A549 (cell line): ENCODE measurements around the gene PLA1A.

Experiments
- POLR2A ChIP-seq: IDR thresholded peaks from 2 replicates; pipeline ENCODE4 v1.6.1; 2012; ENCODE audit warnings: mild to moderate bottlenecking, low read length
- TF ChIP-seq, protein P1 (sequence below): fragments of 250-450 bp; sonication (Bioruptor Pico); IDR thresholded peaks from 2 replicates; pipeline ENCODE4 v1.5.0; 2021; ENCODE audit warnings: mild to moderate bottlenecking, moderate library complexity, borderline replicate concordance

DNA sequence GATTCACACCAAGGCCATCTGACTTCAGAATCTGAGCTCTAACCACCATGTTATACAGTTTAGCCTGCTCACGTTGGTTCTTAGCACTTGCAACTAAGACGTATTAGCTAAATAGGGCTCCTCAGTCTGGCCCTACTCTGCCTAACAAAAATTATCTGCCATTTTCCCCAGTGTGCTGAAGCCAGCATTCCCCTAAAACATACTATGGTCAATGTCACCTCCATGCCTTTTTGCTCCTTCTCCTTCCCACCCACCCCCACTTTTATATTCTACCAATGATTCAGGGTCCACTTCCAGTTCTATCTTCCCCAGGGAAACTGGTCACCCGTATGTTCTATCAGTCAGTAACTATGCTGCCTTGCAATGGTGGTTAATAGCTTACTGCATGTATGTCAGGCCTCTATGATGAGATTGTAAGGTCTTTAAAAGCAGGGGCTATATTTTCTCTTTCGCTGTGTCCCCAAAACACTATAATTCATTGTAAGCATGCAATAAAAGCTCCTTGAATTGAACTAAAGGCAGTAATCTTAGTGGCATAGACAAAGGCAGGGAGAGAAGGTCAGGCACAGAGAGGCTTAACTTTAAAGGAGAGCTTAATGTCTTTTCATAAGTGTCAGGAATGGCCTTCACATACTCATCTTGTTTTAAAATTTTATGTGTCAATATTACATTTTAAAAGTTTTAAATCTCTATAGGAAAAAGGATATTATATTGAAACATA is 39.4 kb downstream of the PLA1A start:
- TF ChIP-seq, protein P1, sequence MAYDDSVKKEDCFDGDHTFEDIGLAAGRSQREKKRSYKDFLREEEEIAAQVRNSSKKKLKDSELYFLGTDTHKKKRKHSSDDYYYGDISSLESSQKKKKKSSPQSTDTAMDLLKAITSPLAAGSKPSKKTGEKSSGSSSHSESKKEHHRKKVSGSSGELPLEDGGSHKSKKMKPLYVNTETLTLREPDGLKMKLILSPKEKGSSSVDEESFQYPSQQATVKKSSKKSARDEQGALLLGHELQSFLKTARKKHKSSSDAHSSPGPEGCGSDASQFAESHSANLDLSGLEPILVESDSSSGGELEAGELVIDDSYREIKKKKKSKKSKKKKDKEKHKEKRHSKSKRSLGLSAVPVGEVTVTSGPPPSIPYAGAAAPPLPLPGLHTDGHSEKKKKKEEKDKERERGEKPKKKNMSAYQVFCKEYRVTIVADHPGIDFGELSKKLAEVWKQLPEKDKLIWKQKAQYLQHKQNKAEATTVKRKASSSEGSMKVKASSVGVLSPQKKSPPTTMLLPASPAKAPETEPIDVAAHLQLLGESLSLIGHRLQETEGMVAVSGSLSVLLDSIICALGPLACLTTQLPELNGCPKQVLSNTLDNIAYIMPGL (CRISPR knock-in tag), result no peak
- TF ChIP-seq POLR2A, result no peak
